K562 (cell line): Measurements from ENCODE around the gene ADRA1B. TPM values are rescaled to one million over a fixed set of nuclear protein-coding genes. Genes with fewer than 3 reads are reported as not detected.

Experiments
- ATAC-seq: fragments of 200-7000 bp; cut with Tn5 transposase; 3 replicates; pipeline ENCODE4 v1.9.1; 2020; ENCODE audit warnings: moderate library complexity
- BruUV-seq: library from RNA; stranded (reverse); fragments of 400-500 nt; replicated peaks from 2 replicates; lab custom pipeline; 2021; lab: Mats Ljungman, UMichigan
- CTCF ChIA-PET: fragments of 300-600 bp; formaldehyde crosslinking; extraction: SDS; loops from one replicate; lab custom pipeline; 2021; ENCODE audit warnings: low intra/inter-chr PET ratio; lab: Yijun Ruan, JAX
- POLR2A ChIA-PET: fragments of 300-600, 350-650 bp; sonication (Branson Sonifier 250); formaldehyde crosslinking; extraction: SDS; loops from one replicate; lab custom pipeline; 2021; ENCODE audit warnings: antibody characterized with exemption, inconsistent platforms; lab: Yijun Ruan, JAX
- DNase-seq, 4 experiments: peaks; one replicate each; pipeline versions ENCODE4 v3.0.0 to v3.0.0-alpha.2; 2011 to 2018; ENCODE audit warnings: low spot score in 3 of 4, mixed read lengths in 3 of 4; ENCODE audit errors: extremely low read depth in 1 of 4
- FAIRE-seq: peaks from 2 replicates; lab custom pipeline; 2011; peaks lifted over from hg19 to GRCh38; lab: Jason Lieb, UNC
- H2AFZ ChIP-seq: 2 replicates; pipeline ENCODE4 v1.6.0; 2011; ENCODE audit warnings: low read depth, low read length, control low read depth, inconsistent platforms
- H3K27ac ChIP-seq: fragments of 200-600 bp; 3 replicates; pipeline ENCODE4 v1.8.0; 2011; ENCODE audit warnings: low read depth, mild to moderate bottlenecking, control low read depth, inconsistent platforms, low read length, moderate library complexity, mixed read lengths; ENCODE audit errors: extremely low read depth
- H3K27me3 ChIP-seq, 2 experiments: fragments of 300-600 bp in 1 of 2; 2 replicates in 1 of 2; 3 replicates in 1 of 2; pipeline versions ENCODE4 v1.6.0 to v1.8.0; 2011; ENCODE audit warnings: inconsistent platforms in 2 of 2, low read length in 2 of 2, mild to moderate bottlenecking in 1 of 2, mixed read lengths in 1 of 2, moderate library complexity in 1 of 2; ENCODE audit not compliant: control insufficient read depth in 2 of 2, insufficient read depth in 2 of 2
- H3K36me3 ChIP-seq: fragments of 300-600 bp; 3 replicates; pipeline ENCODE4 v1.8.0; 2011; ENCODE audit warnings: mild to moderate bottlenecking, low read length, inconsistent platforms; ENCODE audit not compliant: control insufficient read depth, insufficient read depth
- H3K4me1 ChIP-seq, 2 experiments: fragments of 200-600 bp in 1 of 2; replicated peaks in 1 of 2; 2 replicates in 1 of 2; 3 replicates in 1 of 2; pipeline versions ENCODE4 v1.5.1 to v1.8.0; 2011; ENCODE audit warnings: inconsistent platforms in 2 of 2, low read length in 2 of 2, mild to moderate bottlenecking in 1 of 2, mixed read lengths in 1 of 2, moderate library complexity in 1 of 2; ENCODE audit not compliant: control insufficient read depth in 2 of 2, insufficient read depth in 2 of 2
- H3K4me2 ChIP-seq: 2 replicates; pipeline ENCODE4 v1.6.1; 2011; ENCODE audit warnings: low read length, control low read depth, inconsistent platforms, mixed read lengths; ENCODE audit not compliant: insufficient read depth
- H3K4me3 ChIP-seq: fragments of 200-600 bp; sonication (generic), shearing (Covaris generic); 2 replicates; pipeline ENCODE4 v1.5.1; 2016; ENCODE audit warnings: control low read depth, inconsistent platforms
- H3K79me2 ChIP-seq: fragments of 200-600 bp; 3 replicates; pipeline ENCODE4 v1.8.0; 2011; ENCODE audit warnings: low read length, inconsistent platforms; ENCODE audit not compliant: control insufficient read depth, insufficient read depth
- H3K9ac ChIP-seq, 2 experiments: 2 replicates each; pipeline versions ENCODE4 v1.6.0 to v1.6.1; 2011; ENCODE audit warnings: low read depth in 2 of 2, low read length in 2 of 2, control low read depth in 1 of 2, inconsistent platforms in 1 of 2, mild to moderate bottlenecking in 1 of 2, mixed read lengths in 1 of 2; ENCODE audit not compliant: insufficient read depth in 1 of 2
- H3K9me1 ChIP-seq: one replicate; pipeline ENCODE4 v1.6.0; 2011; ENCODE audit warnings: inconsistent platforms, mild to moderate bottlenecking, low read length, moderate library complexity; ENCODE audit not compliant: control insufficient read depth, insufficient read depth
- H3K9me3 ChIP-seq: replicated peaks from 2 replicates; pipeline ENCODE4 v1.5.1; 2011; ENCODE audit warnings: low read depth, low read length, inconsistent platforms; ENCODE audit not compliant: control insufficient read depth, insufficient read depth
- H4K20me1 ChIP-seq: replicated peaks from 2 replicates; pipeline ENCODE4 v1.6.1; 2011; ENCODE audit warnings: low read length, inconsistent platforms, mixed read lengths; ENCODE audit not compliant: control insufficient read depth, insufficient read depth
- HCFC1 ChIP-seq: IDR thresholded peaks from 2 replicates; pipeline ENCODE4 v1.6.1; 2012; ENCODE audit warnings: low read depth, low read length, improper control_type of control experiment
- KHSRP ChIP-seq: fragments of 450-650 bp; IDR thresholded peaks from 2 replicates; pipeline ENCODE4 v1.6.1; 2017
- MTF1 ChIP-seq: fragments of 250-450 bp; sonication (Bioruptor Pico); IDR thresholded peaks from 2 replicates; pipeline ENCODE4 v1.9.0; 2021; ENCODE audit warnings: moderate library complexity, mild to moderate bottlenecking, inconsistent platforms, borderline replicate concordance
- RB1 ChIP-seq: fragments of 450-650 bp; IDR thresholded peaks from 2 replicates; pipeline ENCODE4 v1.6.1; 2017; ENCODE audit warnings: low read depth, mild to moderate bottlenecking
- RBM39 ChIP-seq: fragments of 200-400 bp; formaldehyde crosslinking; optimal IDR thresholded peaks from 2 replicates; pipeline ENCODE3; 2018; ENCODE audit warnings: low read depth, low read length
- SMARCA4 ChIP-seq: fragments of 450-650 bp; IDR thresholded peaks from 2 replicates; pipeline ENCODE4 v1.6.1; 2016
- WGBS: fragments of 100-300 bp; shearing (Covaris generic); methylation state at CpG from one replicate; pipeline ENCODE4 v1.1.6; 2016; ENCODE audit warnings: low coverage, mixed read lengths; ENCODE audit not compliant: insufficient coverage; ENCODE audit errors: missing lambda C conversion rate; 5-methylcytosine and 5-hydroxymethylcytosine counted together
- in situ Hi-C: fragments of 300-500 bp; cut with MboI; formaldehyde crosslinking; loops from 4 replicates; pipeline ENCODE4 v1.15.0; 2018; ENCODE audit warnings: inconsistent platforms, mixed read lengths
- intact Hi-C: fragments of 100-400 bp; cut with micrococcal nuclease; formaldehyde crosslinking; loops from 2 replicates; pipeline ENCODE4 v1.14.2; 2022
- polyA plus RNA-seq, 8 experiments: library from polyadenylated mRNA; depleted of rRNA in 4 of 8; stranded (reverse) in 5 of 8; unstranded in 3 of 8; fragments of >200 nt; fragmentation: Nextera tagmentation in 2 of 8; fragmentation: Illumina TruSeq in 1 of 8; extraction: Ambion mirVana in 2 of 8; extraction: Trizol in 1 of 8; gene quantifications; 2 replicates each; pipeline versions ENCODE4 v1.2.1 to v1.2.3, GENCODE V29; 2011 to 2014; ENCODE audit warnings: inconsistent platforms in 1 of 8, missing spikeins in 1 of 8
- total RNA-seq, 7 experiments: library from RNA; depleted of rRNA in 6 of 7; stranded (reverse); fragments of >200 nt in 6 of 7; fragmentation: Illumina TruSeq in 2 of 7; extraction: Trizol in 2 of 7; gene quantifications; 2 replicates each; pipeline versions ENCODE4 v1.2.1 to v1.2.3, GENCODE V29; 2011 to 2021; ENCODE audit warnings: low replicate concordance in 1 of 7
- TF ChIP-seq, protein P1 (sequence below): sonication (generic); formaldehyde crosslinking; IDR thresholded peaks from 2 replicates; pipeline ENCODE4 v1.8.1; 2023; ENCODE audit warnings: mild to moderate bottlenecking, missing genetic modification reagents
- TF ChIP-seq, protein P2 (sequence below): fragments of 250-450 bp; sonication (Bioruptor Pico); IDR thresholded peaks from 2 replicates; pipeline ENCODE4 v1.5.0; 2021

Gene ADRA1B
- total and polyA plus RNA-seq, 9 of the 15 experiments (the other 6 are each of a cell fraction or from before 2014, with no cell fraction given) = not detected

DNA sequence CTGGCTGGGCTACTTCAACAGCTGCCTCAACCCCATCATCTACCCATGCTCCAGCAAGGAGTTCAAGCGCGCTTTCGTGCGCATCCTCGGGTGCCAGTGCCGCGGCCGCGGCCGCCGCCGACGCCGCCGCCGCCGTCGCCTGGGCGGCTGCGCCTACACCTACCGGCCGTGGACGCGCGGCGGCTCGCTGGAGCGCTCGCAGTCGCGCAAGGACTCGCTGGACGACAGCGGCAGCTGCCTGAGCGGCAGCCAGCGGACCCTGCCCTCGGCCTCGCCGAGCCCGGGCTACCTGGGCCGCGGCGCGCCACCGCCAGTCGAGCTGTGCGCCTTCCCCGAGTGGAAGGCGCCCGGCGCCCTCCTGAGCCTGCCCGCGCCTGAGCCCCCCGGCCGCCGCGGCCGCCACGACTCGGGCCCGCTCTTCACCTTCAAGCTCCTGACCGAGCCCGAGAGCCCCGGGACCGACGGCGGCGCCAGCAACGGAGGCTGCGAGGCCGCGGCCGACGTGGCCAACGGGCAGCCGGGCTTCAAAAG is 55.7 kb downstream of the ADRA1B start:
- Histone ChIP-seq H3K4me1 (peaks cover 0 to 3% of the 10 kb centered on the region in 2 experiments; a peak in 1 of 5 replicates), H3K27me3 (peaks cover 22 to 32% of the 10 kb centered on the region in 2 experiments), H2AFZ (no peak overlapping the region), H4K20me1 (no peaks in the 10 kb centered on the region), H3K9ac (no peak overlapping the region), H3K4me3 (no peak overlapping the region), H3K9me1 (no peaks in the 10 kb centered on the region), H3K4me2 (no peak overlapping the region), H3K27ac (no peak overlapping the region), H3K36me3 (no peaks in the 10 kb centered on the region), H3K79me2 (no peaks in the 10 kb centered on the region), H3K9me3 (no peaks in the 10 kb centered on the region)
- 40% methylated on average over 31 of the region's 76 CpGs for WGBS
- no TSS peak for BruUV-seq
- in situ Hi-C loops = loop anchor here (10.0 kb wide), 1 partner anchor 527 kb away; no protein-coding TSS in a partner anchor
- ATAC-seq = no peak
- POLR2A ChIA-PET = no interaction called here
- DNase-seq = no peak
- TF ChIP-seq, protein P1, sequence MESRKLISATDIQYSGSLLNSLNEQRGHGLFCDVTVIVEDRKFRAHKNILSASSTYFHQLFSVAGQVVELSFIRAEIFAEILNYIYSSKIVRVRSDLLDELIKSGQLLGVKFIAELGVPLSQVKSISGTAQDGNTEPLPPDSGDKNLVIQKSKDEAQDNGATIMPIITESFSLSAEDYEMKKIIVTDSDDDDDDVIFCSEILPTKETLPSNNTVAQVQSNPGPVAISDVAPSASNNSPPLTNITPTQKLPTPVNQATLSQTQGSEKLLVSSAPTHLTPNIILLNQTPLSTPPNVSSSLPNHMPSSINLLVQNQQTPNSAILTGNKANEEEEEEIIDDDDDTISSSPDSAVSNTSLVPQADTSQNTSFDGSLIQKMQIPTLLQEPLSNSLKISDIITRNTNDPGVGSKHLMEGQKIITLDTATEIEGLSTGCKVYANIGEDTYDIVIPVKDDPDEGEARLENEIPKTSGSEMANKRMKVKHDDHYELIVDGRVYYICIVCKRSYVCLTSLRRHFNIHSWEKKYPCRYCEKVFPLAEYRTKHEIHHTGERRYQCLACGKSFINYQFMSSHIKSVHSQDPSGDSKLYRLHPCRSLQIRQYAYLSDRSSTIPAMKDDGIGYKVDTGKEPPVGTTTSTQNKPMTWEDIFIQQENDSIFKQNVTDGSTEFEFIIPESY (CRISPR knock-in tag) = no peak
- TF ChIP-seq KHSRP (no peak), SMARCA4 (no peak), HCFC1 (no peak), MTF1 (CRISPR knock-in tag) (no peak), RB1 (no peak), RBM39 (no peak)
- TF ChIP-seq, protein P2, sequence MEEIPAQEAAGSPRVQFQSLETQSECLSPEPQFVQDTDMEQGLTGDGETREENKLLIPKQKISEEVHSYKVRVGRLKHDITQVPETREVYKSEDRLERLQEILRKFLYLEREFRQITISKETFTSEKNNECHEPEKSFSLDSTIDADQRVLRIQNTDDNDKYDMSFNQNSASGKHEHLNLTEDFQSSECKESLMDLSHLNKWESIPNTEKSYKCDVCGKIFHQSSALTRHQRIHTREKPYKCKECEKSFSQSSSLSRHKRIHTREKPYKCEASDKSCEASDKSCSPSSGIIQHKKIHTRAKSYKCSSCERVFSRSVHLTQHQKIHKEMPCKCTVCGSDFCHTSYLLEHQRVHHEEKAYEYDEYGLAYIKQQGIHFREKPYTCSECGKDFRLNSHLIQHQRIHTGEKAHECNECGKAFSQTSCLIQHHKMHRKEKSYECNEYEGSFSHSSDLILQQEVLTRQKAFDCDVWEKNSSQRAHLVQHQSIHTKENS (CRISPR knock-in tag) = no peak
- intact Hi-C loops = no loop called here
- FAIRE-seq = no peak
- CTCF ChIA-PET = no interaction called here
